HG02840 (cell line): Measurements from ENCODE around the gene SLC35E3.
A peak's percentile ranks its signal among the peaks of the same experiment; 100 is the strongest.

ENCODE experiments used
- ATAC-seq: cut with Tn5 transposase; IDR thresholded peaks from one replicate; pipeline ENCODE4 v1.9.1; 2021; ENCODE audit warnings: mild to moderate bottlenecking, moderate library complexity, moderate number of reproducible peaks; ENCODE audit not compliant: unreplicated experiment, low FRiP score

The SLC35E3 gene

GRCh38 chr12:68768431-68768939 is 22.5 kb downstream of the SLC35E3 start:
- ATAC-seq = no peak

- no peak for ATAC-seq
Measured at GRCh38 chr12:68769941-68770340, 24.0 kb downstream of the SLC35E3 start.

- ATAC-seq = no peak
Measured at GRCh38 chr12:68771223-68771925, 25.4 kb downstream of the SLC35E3 start.

DNA sequence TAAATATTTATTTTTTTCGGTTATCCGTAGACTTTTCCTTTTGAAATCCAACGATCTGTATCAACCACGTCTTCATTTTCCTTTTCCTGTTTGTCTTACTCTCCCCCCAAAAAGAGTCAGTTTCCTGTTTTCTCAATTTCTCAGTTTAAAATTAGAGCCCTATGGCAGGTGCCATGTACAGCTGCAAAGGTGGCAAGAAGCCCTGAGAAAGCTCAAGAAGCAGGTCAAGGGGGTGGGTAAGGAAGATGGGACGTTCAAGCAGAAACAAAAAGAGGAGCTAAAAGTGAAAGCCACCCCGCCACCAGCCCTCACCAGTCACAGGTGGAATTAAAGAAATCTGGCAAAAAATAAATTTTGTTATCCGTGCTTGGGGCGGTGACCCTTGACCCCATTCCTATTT is 26.7 kb downstream of the SLC35E3 start:
- no peak for ATAC-seq

- ATAC-seq = no peak
Measured at GRCh38 chr12:68773582-68773981, 27.6 kb downstream of the SLC35E3 start.

DNA sequence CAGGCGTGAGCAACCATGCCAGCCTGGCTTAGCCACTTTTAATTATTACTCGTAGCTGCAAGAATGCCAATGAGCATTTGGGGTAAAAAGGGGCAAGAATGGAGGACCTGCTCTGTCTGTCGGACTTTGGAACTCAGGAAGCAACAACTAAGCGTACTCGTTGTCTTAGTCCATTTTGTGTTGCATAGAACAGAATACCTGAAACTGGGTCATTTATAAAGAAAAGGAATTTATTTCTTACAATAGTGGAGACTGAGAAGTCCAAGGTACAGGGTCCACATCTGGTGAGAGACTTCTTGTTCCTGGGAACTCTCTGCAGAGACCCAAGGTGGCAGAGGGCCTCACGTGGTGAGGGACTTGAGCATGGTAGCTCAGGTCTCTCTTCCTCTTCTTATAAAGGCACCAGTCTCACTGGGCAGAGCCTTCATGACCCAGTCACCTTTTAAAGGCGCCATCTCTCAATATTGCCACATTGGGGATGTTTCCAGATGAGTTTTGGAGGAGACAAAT is 29.2 kb downstream of the SLC35E3 start:
- no peak for ATAC-seq

DNA sequence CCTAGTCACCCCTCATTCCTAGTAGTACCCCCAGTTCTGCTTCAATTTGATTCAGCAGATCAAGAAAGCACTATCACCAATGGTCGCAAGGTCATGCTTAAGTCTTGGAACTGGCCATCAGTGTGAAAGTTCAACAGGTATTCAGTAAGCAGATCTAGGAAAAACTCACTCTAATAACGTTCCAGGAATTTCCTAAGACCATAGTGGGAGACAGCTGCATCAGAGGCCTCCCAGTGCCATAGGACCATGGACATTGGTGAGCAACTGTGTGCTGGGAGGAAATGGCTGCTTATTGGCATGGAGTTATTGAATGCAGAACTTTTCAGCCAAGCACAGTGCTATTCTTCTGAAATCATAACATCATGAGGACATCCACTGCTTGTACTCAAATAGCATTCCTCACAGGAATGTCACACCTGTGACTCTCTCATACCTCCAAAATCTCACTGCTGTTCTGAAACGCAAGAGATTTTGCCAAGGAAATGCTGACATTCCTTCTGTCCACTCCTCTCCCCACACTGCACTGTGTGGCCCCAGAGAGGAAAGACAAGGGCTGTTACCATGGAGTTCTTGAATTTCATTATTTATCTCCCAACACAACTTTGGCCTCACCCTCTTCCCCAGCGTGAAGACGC is 31.1 kb downstream of the SLC35E3 start:
- no peak for ATAC-seq

GRCh38 chr12:68779280-68779679 is 33.3 kb downstream of the SLC35E3 start:
- no peak for ATAC-seq

- ATAC-seq = no peak
Measured at GRCh38 chr12:68780731-68781130, 34.8 kb downstream of the SLC35E3 start.

DNA sequence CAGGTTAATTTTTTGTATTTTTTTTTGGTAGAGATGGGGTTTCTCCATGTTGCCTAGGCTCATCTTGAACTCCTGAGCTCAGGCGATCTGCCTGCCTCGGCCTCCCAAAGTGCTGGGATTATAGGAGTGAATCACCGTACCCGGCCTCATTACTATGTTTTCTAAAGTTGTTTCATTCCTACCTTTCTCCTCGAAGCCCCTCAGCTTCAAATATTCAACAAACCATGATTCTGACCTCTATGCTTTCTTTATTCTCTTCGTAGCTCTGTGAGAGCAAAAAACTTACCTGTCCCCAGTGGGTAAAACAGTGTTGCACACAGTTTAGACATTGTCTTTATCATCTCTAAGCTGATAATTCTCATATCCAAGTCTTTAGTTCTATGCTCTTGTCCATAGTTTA is 35.8 kb downstream of the SLC35E3 start:
- no peak for ATAC-seq

DNA sequence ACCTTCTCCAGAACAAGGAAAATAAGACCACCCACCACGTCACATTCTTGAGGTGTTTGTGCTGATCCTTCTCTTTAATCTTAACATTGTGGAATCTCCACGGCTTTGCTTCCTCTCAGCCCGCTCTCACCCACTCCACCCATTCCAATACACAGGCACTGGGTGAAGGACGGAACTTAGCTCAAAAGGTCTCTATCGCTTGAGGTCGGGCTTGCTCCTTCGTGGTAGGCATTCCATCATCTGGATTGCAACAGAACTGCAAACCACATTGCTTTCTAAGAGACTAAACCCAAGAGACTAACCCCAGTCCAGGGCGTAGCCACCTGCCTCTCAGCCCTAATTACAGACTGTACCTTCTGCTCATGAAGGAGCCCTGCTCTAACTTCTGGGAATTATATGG is 38.0 kb downstream of the SLC35E3 start:
- no peak for ATAC-seq

DNA sequence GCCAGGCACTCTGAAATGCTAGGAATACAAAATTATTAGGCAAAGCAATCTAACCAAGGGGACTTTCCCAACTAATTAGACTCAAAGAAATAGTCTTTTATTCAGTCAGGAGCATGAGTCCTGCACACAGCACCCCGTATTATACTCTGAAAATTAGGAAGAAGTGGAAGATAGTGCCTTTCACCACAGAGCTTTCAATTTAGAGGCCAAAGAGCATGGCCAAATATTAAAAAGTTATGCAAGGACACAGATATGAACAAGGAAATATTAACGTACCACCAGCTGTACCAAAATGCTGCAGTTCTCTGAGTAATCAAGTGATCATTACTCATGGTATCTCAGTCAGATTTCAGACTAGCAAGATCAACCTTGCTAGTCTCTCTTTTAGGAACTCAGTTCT is 39.4 kb downstream of the SLC35E3 start:
- no peak for ATAC-seq

DNA sequence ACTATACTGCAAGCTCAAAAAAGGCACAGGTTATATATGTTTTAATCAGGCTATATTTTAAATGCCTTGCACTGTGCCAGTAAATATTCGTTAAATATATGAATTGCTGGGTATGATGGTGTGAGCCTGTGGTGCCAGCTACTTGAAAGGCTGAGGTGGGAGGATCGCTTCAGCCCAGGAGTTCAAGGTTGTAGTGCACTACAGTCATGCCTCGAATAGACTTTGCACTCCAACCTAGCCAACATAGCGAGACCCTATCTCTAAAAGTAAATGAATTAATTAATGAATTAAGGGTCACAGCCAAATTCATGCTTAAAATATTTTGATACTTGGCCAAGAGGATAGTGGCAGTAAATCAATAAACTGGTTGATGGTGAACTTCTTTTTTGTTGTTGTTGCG is 39.8 kb downstream of the SLC35E3 start:
- ATAC-seq = no peak

GRCh38 chr12:68786929-68787328 is 41.0 kb downstream of the SLC35E3 start:
- no peak for ATAC-seq

DNA sequence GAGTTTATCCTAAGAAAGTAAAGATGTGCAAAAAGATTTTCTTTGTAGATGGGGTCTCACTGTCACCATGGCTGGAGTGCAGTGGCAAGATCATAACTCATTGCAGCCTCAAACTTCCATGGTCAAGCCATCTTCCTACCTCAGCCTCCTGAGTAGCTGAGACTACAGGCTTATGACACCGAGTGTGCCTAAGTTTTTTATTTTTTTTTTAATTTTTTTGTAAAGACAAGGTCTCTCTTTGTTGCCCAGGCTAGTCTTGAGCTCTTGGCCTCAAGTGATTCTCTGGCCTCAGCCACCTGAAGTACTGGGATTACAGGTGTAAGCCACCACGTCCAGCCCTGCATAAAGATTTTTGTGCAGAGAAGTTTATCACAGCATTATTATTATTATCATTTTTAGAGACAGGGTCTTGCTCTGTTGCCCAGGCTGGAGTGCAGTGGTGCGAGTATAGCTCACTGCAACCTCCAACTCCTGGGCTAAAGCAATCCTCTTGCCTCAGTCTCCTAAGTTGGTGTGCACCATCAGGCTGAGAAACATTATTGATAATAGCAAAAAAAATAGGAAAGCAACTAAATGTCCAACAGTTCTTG is 42.7 kb downstream of the SLC35E3 start:
- ATAC-seq = no peak

DNA sequence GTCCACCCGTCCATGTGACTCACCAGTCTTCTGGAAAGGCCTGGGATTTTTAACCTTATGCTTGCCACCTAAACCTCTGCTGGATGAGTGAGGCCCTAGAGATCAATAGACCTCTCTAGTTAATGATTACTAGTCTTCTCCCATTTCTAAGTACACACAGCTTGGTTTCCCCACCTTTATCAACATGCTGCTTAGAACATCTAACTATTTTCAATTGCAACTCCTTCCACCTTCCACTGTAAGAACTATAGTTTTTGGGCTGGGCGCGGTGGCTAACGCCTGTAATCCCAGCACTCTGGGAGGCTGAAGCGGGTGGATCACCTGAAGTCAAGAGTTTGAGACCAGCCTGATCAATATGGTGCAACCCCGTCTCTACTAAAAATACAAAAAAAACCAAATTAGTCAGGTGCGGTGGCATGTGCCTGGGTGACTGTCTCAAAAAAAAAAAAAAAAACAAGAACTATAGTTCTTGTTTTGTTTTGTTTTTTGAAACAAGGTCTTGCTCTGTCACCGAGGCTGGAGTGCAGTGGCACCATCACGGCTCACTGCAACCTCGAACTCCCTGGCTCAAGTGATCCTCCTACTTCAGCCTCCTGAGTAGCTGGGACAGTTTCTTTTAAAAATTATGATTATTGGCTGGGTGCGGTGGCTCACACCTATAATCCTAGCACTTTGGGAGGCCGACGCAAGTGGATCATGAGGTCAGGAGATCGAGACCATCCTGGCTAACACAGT is 43.3 kb downstream of the SLC35E3 start:
- ATAC-seq = no peak

- no peak for ATAC-seq
Measured at GRCh38 chr12:68790081-68790951, 44.3 kb downstream of the SLC35E3 start.

GRCh38 chr12:68790952-68791234 is 44.9 kb downstream of the SLC35E3 start:
- ATAC-seq = no peak

GRCh38 chr12:68791897-68792481 is 46.0 kb downstream of the SLC35E3 start:
- no peak for ATAC-seq

DNA sequence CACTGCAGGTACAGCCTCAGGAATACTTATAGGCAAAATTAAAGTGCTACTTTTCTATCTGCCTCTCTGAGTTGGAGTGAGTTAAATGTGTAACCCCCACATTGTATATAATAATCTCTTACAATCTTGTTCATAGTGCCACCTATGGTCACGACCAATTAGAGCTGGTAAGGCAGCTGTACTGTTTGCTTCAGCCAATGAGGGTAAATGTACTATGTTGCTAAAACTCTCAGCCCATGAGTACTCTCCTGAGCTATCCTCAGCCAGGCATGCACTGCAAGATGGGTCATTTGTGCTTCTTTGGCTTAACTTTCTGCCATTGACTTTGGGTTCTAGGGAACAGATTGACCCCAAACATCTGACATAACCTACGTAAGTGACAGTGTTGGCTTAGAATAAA is 47.0 kb downstream of the SLC35E3 start:
- ATAC-seq = peak; percentile 70
